ENCODE measurements around the gene MED13L. TPM values are rescaled to one million over a fixed set of nuclear protein-coding genes. Genes with fewer than 3 reads are reported as not detected.

Gene MED13L
- total and polyA plus RNA-seq, 12 donors = 9.4 to 76.5 (median 64.2) TPM

- 15 to 19% methylated on average over 1 of the region's 1 CpG for WGBS, 2 donors
- DNase-seq = no peak
- Histone ChIP-seq H3K27me3 (no peaks in the 10 kb centered on the region), H3K9me3 (no peaks in the 10 kb centered on the region), H3K27ac (no peak overlapping the region), H3K4me1 (peaks cover 0 to 91% (median 71%) of the 10 kb centered on the region in 9 donors), H3K36me3 (no peaks in the 10 kb centered on the region), H3K4me3 (no peak overlapping the region)
- intact Hi-C loops (cut with DNase I) = no loop called here
- ATAC-seq = no peak
- TF ChIP-seq CTCF (IDR thresholded peaks at IDR 0.05) = no peak
Observed at GRCh38 chr12:116267948-116268347, 9.5 kb downstream of the MED13L start.

- peaks cover 0 to 91% (median 70%) of the 10 kb centered on the region in 9 donors for H3K4me1 ChIP-seq
- DNase-seq (no peak), ATAC-seq (no peak)
- no peaks in the 10 kb centered on the region for H3K9me3 ChIP-seq
- 47 to 50% methylated on average over 6 of the region's 6 CpGs for WGBS, 2 donors
- TF ChIP-seq CTCF (IDR thresholded peaks at IDR 0.05) = no peak
- no peak overlapping the region for H3K27ac ChIP-seq
- no peaks in the 10 kb centered on the region for H3K27me3 ChIP-seq
- no peak overlapping the region for H3K4me3 ChIP-seq
- no peaks in the 10 kb centered on the region for H3K36me3 ChIP-seq
- intact Hi-C loops (cut with DNase I) = no loop called here
Observed at GRCh38 chr12:116266631-116267349, 10.7 kb downstream of the MED13L start.

- intact Hi-C loops (cut with DNase I) = no loop called here
- peak in 3 of 9 donors; percentile 7 to 26 (median 16) for TF ChIP-seq CTCF (IDR thresholded peaks at IDR 0.05)
- Histone ChIP-seq H3K4me3 (no peak overlapping the region), H3K27ac (no peak overlapping the region), H3K36me3 (no peaks in the 10 kb centered on the region), H3K4me1 (peaks cover 0 to 91% (median 76%) of the 10 kb centered on the region in 9 donors), H3K27me3 (no peaks in the 10 kb centered on the region), H3K9me3 (no peaks in the 10 kb centered on the region)
- ATAC-seq (peak in 3 of 8 donors; percentile 34 to 70 (median 37)), DNase-seq (no peak)
- WGBS, 2 donors = 61 to 70% methylated on average over 3 of the region's 3 CpGs
Observed at GRCh38 chr12:116266168-116266601, 11.3 kb downstream of the MED13L start.

GRCh38 chr12:116265351-116266147, 11.9 kb downstream of the MED13L start:
- 76% methylated on average over 7 of the region's 7 CpGs for WGBS, 2 donors
- H3K36me3 ChIP-seq = no peaks in the 10 kb centered on the region
- no peak for ATAC-seq
- no peaks in the 10 kb centered on the region for H3K9me3 ChIP-seq
- H3K27ac ChIP-seq = peak overlapping the region in 1 of 10 donors; percentile 18
- no peak for TF ChIP-seq CTCF (IDR thresholded peaks at IDR 0.05)
- no peak overlapping the region for H3K4me3 ChIP-seq
- no peak for DNase-seq
- H3K27me3 ChIP-seq = no peaks in the 10 kb centered on the region
- intact Hi-C loops (cut with DNase I) = no loop called here
- peaks cover 0 to 95% (median 76%) of the 10 kb centered on the region in 9 donors for H3K4me1 ChIP-seq

All from heart right ventricle (tissue), 16 donors.